Liver (tissue), 9 donors: ENCODE data around the gene KMT2D. TPM values are rescaled to one million over a fixed set of nuclear protein-coding genes. Genes with fewer than 3 reads are reported as not detected.

Experiments
- DNase-seq: peaks from one replicate; pipeline ENCODE4 v3.0.0-alpha.2; 2017; ENCODE audit warnings: low spot score
- H3K27ac ChIP-seq, 2 donors: one replicate each; pipeline ENCODE4 v1.7.0; 2013; ENCODE audit warnings: inconsistent platforms in 2 of 2, low read length in 2 of 2, control low read depth in 1 of 2, low read depth in 1 of 2, mild to moderate bottlenecking in 1 of 2
- H3K27me3 ChIP-seq, 4 donors: one replicate each; pipeline versions ENCODE4 v1.6.1 to v1.7.0; 2013; ENCODE audit warnings: low read length in 3 of 4, inconsistent platforms in 1 of 4, mild to moderate bottlenecking in 1 of 4, moderate library complexity in 1 of 4; ENCODE audit not compliant: control insufficient read depth in 4 of 4, insufficient read depth in 4 of 4
- H3K36me3 ChIP-seq, 4 donors: one replicate each; pipeline versions ENCODE4 v1.6.1 to v1.7.0; 2013; ENCODE audit warnings: low read length in 3 of 4, mild to moderate bottlenecking in 3 of 4, low read depth in 1 of 4, moderate library complexity in 1 of 4; ENCODE audit not compliant: control insufficient read depth in 4 of 4, insufficient read depth in 3 of 4
- H3K4me1 ChIP-seq, 4 donors: one replicate each; pipeline versions ENCODE4 v1.6.1 to v1.7.0; 2013; ENCODE audit warnings: low read length in 3 of 4, mild to moderate bottlenecking in 3 of 4, moderate library complexity in 1 of 4; ENCODE audit not compliant: control insufficient read depth in 4 of 4, insufficient read depth in 4 of 4
- H3K4me3 ChIP-seq, 3 donors: one replicate each; pipeline versions ENCODE4 v1.6.1 to v1.7.0; 2013; ENCODE audit warnings: low read length in 3 of 3, control low read depth in 1 of 3, low read depth in 1 of 3, mild to moderate bottlenecking in 1 of 3
- H3K9ac ChIP-seq, 2 donors: one replicate each; pipeline ENCODE4 v1.7.0; 2013; ENCODE audit warnings: low read length in 2 of 2, mild to moderate bottlenecking in 2 of 2, moderate library complexity in 2 of 2, control low read depth in 1 of 2, low read depth in 1 of 2
- H3K9me3 ChIP-seq, 4 donors: one replicate each; pipeline versions ENCODE4 v1.6.1 to v1.7.0; 2013; ENCODE audit warnings: low read length in 3 of 4; ENCODE audit not compliant: control insufficient read depth in 4 of 4
- EGR1 ChIP-seq, 2 donors: IDR thresholded peaks; 2 replicates each; pipeline ENCODE4 v1.6.1; 2016 to 2018; ENCODE audit warnings: antibody characterized with exemption in 2 of 2, low read depth in 2 of 2
- FOXA1 ChIP-seq: IDR thresholded peaks from 2 replicates; pipeline ENCODE4 v1.6.1; 2016; ENCODE audit warnings: antibody characterized with exemption
- FOXA2 ChIP-seq: IDR thresholded peaks from 2 replicates; pipeline ENCODE4 v1.6.1; 2016; ENCODE audit warnings: antibody characterized with exemption
- GABPA ChIP-seq, 2 donors: IDR thresholded peaks in 1 of 2; conservative IDR thresholded peaks in 1 of 2; 2 replicates each; pipeline ENCODE4 v1.6.1; 2016; ENCODE audit warnings: antibody characterized with exemption in 2 of 2, mild to moderate bottlenecking in 1 of 2, moderate library complexity in 1 of 2
- HNF4A ChIP-seq, 2 donors: conservative IDR thresholded peaks; 2 replicates each; pipeline ENCODE4 v1.6.1; 2016; ENCODE audit warnings: antibody characterized with exemption in 2 of 2, mild to moderate bottlenecking in 2 of 2
- HNF4G ChIP-seq: IDR thresholded peaks from 2 replicates; pipeline ENCODE4 v1.6.1; 2016; ENCODE audit warnings: antibody characterized with exemption
- JUND ChIP-seq, 2 donors: IDR thresholded peaks; 2 replicates each; pipeline ENCODE4 v1.6.1; 2016; ENCODE audit warnings: antibody characterized with exemption in 2 of 2
- NR2F2 ChIP-seq: IDR thresholded peaks from 2 replicates; pipeline ENCODE4 v1.6.1; 2016; ENCODE audit warnings: antibody characterized with exemption
- RAD21 ChIP-seq, 2 donors: IDR thresholded peaks; 2 replicates each; pipeline ENCODE4 v1.6.1; 2016; ENCODE audit warnings: antibody characterized with exemption in 2 of 2, mild to moderate bottlenecking in 2 of 2
- RXRA ChIP-seq, 2 donors: IDR thresholded peaks; 2 replicates each; pipeline ENCODE4 v1.6.1; 2017 to 2018; ENCODE audit warnings: antibody characterized with exemption in 2 of 2, mild to moderate bottlenecking in 1 of 2
- TAF1 ChIP-seq: conservative IDR thresholded peaks from 2 replicates; pipeline ENCODE4 v1.6.1; 2016; ENCODE audit warnings: antibody characterized with exemption, mild to moderate bottlenecking
- WGBS: extraction: QIAGEN DNeasy Blood & Tissue Kit; methylation state at CpG from one replicate; pipeline ENCODE4 v1.1.7; 2013; 5-methylcytosine and 5-hydroxymethylcytosine counted together
- polyA plus RNA-seq, 2 donors: library from polyadenylated mRNA; stranded (reverse) in 1 of 2; unstranded in 1 of 2; fragments of 200-250 nt in 1 of 2; fragments of >200 nt in 1 of 2; fragmentation: Nextera tagmentation in 1 of 2; extraction: Ambion mirVana in 1 of 2; gene quantifications; one replicate each; pipeline versions ENCODE4 v1.2.1 to v1.2.3, GENCODE V29; 2013 to 2015
- total RNA-seq, 2 donors: library from RNA; depleted of rRNA; stranded (reverse); fragments of >200 nt; gene quantifications; one replicate each; pipeline ENCODE4 v1.2.3, GENCODE V29; 2014
- TF ChIP-seq, protein P1 (sequence below): IDR thresholded peaks from 2 replicates; pipeline ENCODE4 v1.6.1; 2016; ENCODE audit warnings: antibody characterized with exemption
- TF ChIP-seq, protein P2 (sequence below): fragments of 150-350 bp; IDR thresholded peaks from 2 replicates; pipeline ENCODE4 v1.5.1; 2017; ENCODE audit warnings: improper control_type of control experiment, low read depth, low read length; ENCODE audit not compliant: missing input control
- TF ChIP-seq, protein P3 (sequence below): IDR thresholded peaks from 2 replicates; pipeline ENCODE4 v1.6.1; 2016; ENCODE audit warnings: antibody characterized with exemption
- TF ChIP-seq, protein P4 (sequence below): IDR thresholded peaks from 2 replicates; pipeline ENCODE4 v1.6.1; 2016; ENCODE audit warnings: antibody characterized with exemption, mild to moderate bottlenecking
- TF ChIP-seq, protein P5 (sequence below): IDR thresholded peaks from 2 replicates; pipeline ENCODE4 v1.6.1; 2016; ENCODE audit warnings: antibody characterized with exemption
- donor health status: healthy.
- donor health status: healthy.
- donor health status: healthy.
- donor health status: healthy.
- donor health status: healthy.

Gene KMT2D
- total and polyA plus RNA-seq, 4 donors, result 4.5 to 53.8 (median 25.0) TPM

DNA sequence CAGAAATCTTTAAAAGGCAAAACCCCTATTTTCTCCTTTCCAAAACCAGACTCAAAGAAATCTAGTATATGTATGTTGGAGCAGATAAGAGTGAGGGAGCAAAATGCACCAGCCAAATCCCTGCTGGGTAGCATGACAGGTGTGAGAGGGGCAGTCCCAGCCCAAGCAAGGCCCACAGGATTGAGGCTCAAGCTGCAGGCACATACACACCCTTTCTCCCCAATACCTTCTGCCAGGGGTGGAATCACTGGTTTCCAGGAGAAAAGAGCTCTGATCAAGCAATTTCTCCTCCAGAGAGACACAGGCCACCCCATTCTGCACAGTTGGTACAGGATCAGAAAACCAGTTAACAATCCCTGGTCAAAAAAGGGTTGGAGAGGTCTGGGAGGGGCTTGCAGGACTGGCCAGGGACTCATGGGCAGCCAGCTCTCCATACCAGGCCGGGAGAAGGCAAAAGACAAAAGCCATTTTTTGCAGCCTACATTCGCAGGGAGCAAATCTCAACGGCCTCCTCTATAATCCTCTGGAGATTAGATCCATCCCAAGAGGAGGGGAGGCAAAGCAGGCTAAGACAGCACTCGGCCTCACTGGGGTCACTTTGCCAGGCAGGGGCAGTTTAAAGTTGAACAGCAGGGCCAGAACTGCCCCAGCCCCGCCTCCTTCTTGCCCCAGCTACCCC is 2.1 kb downstream of the KMT2D start:
- no peak for DNase-seq
- H3K27me3 ChIP-seq, result no peaks in the 10 kb centered on the region
- WGBS, result 7% methylated on average over 5 of the region's 5 CpGs
- peaks cover 11 to 57% (median 50%) of the 10 kb centered on the region in 4 donors for H3K4me1 ChIP-seq
- TF ChIP-seq HNF4A (conservative IDR thresholded peaks at IDR 0.05) (no peak), RAD21 (IDR thresholded peaks at IDR 0.05) (no peak), RXRA (IDR thresholded peaks at IDR 0.05) (no peak), HNF4G (no peak), JUND (IDR thresholded peaks at IDR 0.05) (no peak), EGR1 (IDR thresholded peaks at IDR 0.05; ENCODE audit: low read depth in 2 of 2) (no peak), NR2F2 (no peak), FOXA2 (no peak), FOXA1 (no peak), GABPA (IDR thresholded peaks at IDR 0.05 in 1 of 2, conservative IDR thresholded peaks at IDR 0.05 in 1 of 2) (no peak), TAF1 (no peak)
- TF ChIP-seq, protein P1, sequence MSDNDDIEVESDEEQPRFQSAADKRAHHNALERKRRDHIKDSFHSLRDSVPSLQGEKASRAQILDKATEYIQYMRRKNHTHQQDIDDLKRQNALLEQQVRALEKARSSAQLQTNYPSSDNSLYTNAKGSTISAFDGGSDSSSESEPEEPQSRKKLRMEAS, result no peak
- TF ChIP-seq, protein P2, sequence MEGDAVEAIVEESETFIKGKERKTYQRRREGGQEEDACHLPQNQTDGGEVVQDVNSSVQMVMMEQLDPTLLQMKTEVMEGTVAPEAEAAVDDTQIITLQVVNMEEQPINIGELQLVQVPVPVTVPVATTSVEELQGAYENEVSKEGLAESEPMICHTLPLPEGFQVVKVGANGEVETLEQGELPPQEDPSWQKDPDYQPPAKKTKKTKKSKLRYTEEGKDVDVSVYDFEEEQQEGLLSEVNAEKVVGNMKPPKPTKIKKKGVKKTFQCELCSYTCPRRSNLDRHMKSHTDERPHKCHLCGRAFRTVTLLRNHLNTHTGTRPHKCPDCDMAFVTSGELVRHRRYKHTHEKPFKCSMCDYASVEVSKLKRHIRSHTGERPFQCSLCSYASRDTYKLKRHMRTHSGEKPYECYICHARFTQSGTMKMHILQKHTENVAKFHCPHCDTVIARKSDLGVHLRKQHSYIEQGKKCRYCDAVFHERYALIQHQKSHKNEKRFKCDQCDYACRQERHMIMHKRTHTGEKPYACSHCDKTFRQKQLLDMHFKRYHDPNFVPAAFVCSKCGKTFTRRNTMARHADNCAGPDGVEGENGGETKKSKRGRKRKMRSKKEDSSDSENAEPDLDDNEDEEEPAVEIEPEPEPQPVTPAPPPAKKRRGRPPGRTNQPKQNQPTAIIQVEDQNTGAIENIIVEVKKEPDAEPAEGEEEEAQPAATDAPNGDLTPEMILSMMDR, result no peak
- TF ChIP-seq, protein P3, sequence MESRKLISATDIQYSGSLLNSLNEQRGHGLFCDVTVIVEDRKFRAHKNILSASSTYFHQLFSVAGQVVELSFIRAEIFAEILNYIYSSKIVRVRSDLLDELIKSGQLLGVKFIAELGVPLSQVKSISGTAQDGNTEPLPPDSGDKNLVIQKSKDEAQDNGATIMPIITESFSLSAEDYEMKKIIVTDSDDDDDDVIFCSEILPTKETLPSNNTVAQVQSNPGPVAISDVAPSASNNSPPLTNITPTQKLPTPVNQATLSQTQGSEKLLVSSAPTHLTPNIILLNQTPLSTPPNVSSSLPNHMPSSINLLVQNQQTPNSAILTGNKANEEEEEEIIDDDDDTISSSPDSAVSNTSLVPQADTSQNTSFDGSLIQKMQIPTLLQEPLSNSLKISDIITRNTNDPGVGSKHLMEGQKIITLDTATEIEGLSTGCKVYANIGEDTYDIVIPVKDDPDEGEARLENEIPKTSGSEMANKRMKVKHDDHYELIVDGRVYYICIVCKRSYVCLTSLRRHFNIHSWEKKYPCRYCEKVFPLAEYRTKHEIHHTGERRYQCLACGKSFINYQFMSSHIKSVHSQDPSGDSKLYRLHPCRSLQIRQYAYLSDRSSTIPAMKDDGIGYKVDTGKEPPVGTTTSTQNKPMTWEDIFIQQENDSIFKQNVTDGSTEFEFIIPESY, result no peak
- TF ChIP-seq, protein P4, sequence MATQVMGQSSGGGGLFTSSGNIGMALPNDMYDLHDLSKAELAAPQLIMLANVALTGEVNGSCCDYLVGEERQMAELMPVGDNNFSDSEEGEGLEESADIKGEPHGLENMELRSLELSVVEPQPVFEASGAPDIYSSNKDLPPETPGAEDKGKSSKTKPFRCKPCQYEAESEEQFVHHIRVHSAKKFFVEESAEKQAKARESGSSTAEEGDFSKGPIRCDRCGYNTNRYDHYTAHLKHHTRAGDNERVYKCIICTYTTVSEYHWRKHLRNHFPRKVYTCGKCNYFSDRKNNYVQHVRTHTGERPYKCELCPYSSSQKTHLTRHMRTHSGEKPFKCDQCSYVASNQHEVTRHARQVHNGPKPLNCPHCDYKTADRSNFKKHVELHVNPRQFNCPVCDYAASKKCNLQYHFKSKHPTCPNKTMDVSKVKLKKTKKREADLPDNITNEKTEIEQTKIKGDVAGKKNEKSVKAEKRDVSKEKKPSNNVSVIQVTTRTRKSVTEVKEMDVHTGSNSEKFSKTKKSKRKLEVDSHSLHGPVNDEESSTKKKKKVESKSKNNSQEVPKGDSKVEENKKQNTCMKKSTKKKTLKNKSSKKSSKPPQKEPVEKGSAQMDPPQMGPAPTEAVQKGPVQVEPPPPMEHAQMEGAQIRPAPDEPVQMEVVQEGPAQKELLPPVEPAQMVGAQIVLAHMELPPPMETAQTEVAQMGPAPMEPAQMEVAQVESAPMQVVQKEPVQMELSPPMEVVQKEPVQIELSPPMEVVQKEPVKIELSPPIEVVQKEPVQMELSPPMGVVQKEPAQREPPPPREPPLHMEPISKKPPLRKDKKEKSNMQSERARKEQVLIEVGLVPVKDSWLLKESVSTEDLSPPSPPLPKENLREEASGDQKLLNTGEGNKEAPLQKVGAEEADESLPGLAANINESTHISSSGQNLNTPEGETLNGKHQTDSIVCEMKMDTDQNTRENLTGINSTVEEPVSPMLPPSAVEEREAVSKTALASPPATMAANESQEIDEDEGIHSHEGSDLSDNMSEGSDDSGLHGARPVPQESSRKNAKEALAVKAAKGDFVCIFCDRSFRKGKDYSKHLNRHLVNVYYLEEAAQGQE, result no peak
- TF ChIP-seq, protein P5, sequence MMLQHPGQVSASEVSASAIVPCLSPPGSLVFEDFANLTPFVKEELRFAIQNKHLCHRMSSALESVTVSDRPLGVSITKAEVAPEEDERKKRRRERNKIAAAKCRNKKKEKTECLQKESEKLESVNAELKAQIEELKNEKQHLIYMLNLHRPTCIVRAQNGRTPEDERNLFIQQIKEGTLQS, result no peak
- H3K36me3 ChIP-seq, result peaks cover 2 to 11% (median 5%) of the 10 kb centered on the region in 4 donors
- peak overlapping the region; percentile 55 to 92 (median 91) for H3K4me3 ChIP-seq
- peak overlapping the region; percentile 95 for H3K27ac ChIP-seq
- peak overlapping the region; percentile 58 to 84 for H3K9ac ChIP-seq
- H3K9me3 ChIP-seq, result no peaks in the 10 kb centered on the region
